Activated CD4-positive, alpha-beta T cell treated with anti-CD3 and anti-CD28 coated beads, Interleukin-2, amount 10 ng/mL, durations not matched to agents 24 days and 14 days (primary cell): ENCODE results near the gene NEURL2. TPM values are rescaled to one million over a fixed set of nuclear protein-coding genes. Genes with fewer than 3 reads are reported as not detected.
"Not testable (repeated sequence)": the region's sequence is repeated elsewhere in the genome, so short reads cannot be mapped to it uniquely, and the experiment has no call there.

Experiments
- DNase-seq: peaks from one replicate; pipeline ENCODE4 v3.0.0; 2022
- H3K27ac Mint-ChIP-seq: one replicate; pipeline ENCODE4 v1.8.0; 2022; ENCODE audit warnings: mild to moderate bottlenecking, mixed read lengths
- H3K27me3 Mint-ChIP-seq: one replicate; pipeline ENCODE4 v1.8.0; 2022; ENCODE audit warnings: mixed read lengths
- H3K36me3 Mint-ChIP-seq: one replicate; pipeline ENCODE4 v1.8.0; 2022; ENCODE audit warnings: low read depth, mild to moderate bottlenecking, mixed read lengths
- H3K4me1 Mint-ChIP-seq: one replicate; pipeline ENCODE4 v1.8.0; 2021; ENCODE audit warnings: mixed read lengths
- H3K4me3 Mint-ChIP-seq: one replicate; pipeline ENCODE4 v1.8.0; 2022; ENCODE audit warnings: mild to moderate bottlenecking, moderate library complexity, mixed read lengths
- H3K9me3 Mint-ChIP-seq: one replicate; pipeline ENCODE4 v1.8.0; 2021; ENCODE audit warnings: mixed read lengths
- intact Hi-C: fragments of 100-400 bp; cut with micrococcal nuclease; formaldehyde crosslinking; loops from one replicate; pipeline ENCODE4 v1.15.1; 2023
- total RNA-seq: library from RNA; stranded (reverse); gene quantifications from 2 replicates; pipeline ENCODE4 v1.2.3, GENCODE V29; 2022

Gene NEURL2, protein sequence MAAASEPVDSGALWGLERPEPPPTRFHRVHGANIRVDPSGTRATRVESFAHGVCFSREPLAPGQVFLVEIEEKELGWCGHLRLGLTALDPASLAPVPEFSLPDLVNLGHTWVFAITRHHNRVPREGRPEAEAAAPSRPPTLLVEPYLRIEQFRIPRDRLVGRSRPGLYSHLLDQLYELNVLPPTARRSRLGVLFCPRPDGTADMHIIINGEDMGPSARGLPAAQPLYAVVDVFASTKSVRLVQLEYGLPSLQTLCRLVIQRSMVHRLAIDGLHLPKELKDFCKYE
- 2.0 and 2.4 TPM in 2 replicates for total RNA-seq

DNA sequence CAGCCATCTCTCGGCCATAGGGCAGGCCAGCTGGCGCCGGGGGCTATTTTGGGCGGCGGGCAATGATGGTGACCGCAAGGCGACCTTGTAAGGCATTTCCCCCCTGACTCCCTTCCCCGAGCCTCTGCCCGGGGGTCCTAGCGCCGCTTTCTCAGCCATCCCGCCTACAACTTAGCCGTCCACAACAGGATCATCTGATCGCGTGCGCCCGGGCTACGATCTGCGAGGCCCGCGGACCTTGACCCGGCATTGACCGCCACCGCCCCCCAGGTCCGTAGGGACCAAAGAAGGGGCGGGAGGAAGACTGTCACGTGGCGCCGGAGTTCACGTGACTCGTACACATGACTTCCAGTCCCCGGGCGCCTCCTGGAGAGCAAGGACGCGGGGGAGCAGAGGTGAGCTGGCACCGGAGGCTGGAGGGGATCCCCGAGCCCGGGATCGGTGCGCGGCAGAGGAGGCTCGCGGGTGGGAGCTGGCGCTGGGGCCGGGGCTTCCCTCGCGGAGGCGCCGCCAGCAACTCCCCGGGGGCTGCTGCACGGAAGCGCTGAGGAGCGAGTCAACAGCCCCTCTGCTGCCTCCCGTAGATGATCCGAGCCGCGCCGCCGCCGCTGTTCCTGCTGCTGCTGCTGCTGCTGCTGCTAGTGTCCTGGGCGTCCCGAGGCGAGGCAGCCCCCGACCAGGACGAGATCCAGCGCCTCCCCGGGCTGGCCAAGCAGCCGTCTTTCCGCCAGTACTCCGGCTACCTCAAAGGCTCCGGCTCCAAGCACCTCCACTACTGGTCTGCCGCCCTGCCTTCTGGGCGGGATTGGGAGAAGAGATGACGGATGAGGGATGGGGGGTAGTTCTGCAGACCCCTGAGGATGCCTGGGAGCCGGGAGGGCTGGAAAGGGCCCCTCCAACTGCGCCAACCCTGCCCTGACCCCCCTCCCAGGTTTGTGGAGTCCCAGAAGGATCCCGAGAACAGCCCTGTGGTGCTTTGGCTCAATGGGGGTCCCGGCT, at the start of gene NEURL2, which contains the start of gene CTSA:
Gene NEURL2 (minus strand): TSS at position 224 of the 999 bp plus-strand sequence. CDS start 217 bp downstream, at position 7.
Gene CTSA (plus strand): TSS at position 351 of the 999 bp plus-strand sequence. CDS start 234 bp downstream, at position 585.
- peak; percentile 96 for DNase-seq
- Mint-ChIP-seq H3K27ac (peak within 1 kb of the TSS; percentile 92), H3K4me1 (peaks cover 17% of the 10 kb centered on the region), H3K27me3 (no peaks in the 10 kb centered on the region), H3K36me3 (peaks cover 5% of the 10 kb centered on the region), H3K4me3 (peak within 1 kb of the TSS; percentile 95), H3K9me3 (no peaks in the 10 kb centered on the region)
- intact Hi-C loops, result loop anchor here (1.0 to 2.0 kb wide), 4 partner anchors 10 to 44 kb away; partner anchors contain the start of genes ACOT8, PCIF1, ZSWIM1 and ZSWIM3

DNA sequence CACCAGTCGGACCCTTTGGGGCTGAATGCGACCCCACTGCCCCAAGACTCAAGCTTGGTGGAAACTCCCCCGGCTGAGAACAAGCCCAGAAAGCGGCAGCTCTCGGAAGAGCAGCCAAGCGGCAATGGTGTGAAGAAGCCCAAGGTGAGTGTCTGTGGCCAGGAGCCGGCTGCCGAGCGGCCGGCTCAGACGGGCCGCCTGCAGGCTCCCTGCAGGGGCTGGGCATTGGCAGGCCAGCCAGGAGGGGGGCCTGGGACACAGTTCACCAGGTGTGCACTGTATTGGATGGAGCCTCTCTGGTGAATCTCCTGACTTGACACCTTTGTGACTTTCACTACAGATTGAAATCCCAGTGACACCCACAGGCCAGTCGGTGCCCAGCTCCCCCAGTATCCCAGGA, 49.5 kb upstream of the NEURL2 start:
- Mint-ChIP-seq H3K4me1 (peaks cover 20% of the 10 kb centered on the region), H3K27ac (no peak overlapping the region), H3K4me3 (no peak overlapping the region), H3K9me3 (no peaks in the 10 kb centered on the region), H3K27me3 (no peaks in the 10 kb centered on the region), H3K36me3 (peaks cover 52% of the 10 kb centered on the region)
- DNase-seq, result no peak
- intact Hi-C loops, result no loop called here

DNA sequence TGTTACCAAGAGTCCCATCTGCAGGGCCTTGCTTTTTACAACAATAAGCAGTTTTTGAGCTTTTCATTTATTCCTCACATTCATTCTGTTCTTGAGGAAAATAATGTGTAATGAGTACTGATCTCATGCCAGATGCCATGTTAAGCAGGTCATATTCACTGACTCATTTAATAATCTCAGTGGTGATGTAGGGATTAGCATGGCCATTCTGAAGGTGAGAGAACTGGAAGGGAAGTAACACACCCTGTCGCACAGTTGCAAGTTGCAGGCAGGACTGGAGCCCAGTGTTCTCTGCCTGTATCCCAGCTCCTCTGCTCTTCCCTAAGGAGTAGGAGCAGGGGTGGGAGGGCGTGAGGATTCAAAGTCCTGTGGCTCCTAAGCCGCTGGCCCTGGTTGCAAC, 49.0 kb upstream of the NEURL2 start:
- Mint-ChIP-seq H3K4me1 (peaks cover 22% of the 10 kb centered on the region), H3K36me3 (peaks cover 50% of the 10 kb centered on the region), H3K27me3 (no peaks in the 10 kb centered on the region), H3K4me3 (no peak overlapping the region), H3K9me3 (no peaks in the 10 kb centered on the region), H3K27ac (no peak overlapping the region)
- intact Hi-C loops, result no loop called here
- no peak for DNase-seq

DNA sequence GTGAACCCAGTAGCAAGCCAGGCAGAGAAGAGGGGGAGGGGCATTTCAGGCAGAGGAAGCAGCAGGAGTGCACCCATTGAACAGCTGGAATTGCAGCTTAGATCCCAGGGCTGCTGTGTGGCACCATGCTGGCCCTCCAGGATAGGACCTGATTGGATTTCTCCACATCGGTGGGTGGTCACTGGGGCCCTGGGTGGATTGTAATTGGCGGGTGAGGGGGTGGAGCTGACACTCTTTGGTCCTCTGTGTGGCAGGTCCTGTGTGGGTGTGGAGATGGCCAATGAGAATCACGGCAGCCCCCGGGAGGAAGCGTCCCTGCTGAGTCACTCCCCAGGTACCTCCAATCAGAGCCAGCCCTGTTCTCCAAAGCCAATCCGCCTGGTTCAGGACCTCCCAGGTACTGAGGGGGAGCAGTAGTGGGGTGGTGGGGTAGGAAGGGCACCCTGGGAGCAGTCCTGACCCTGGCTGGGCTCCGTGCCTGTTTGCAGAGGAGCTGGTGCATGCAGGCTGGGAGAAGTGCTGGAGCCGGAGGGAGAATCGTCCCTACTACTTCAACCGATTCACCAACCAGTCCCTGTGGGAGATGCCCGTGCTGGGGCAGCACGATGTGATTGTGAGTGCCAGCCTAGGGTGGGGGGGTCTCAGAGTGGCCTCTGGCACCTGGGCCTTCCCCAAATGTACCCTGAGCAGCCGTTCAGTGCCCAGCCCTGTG, 47.9 kb upstream of the NEURL2 start:
- no peak for DNase-seq
- intact Hi-C loops, result no loop called here

DNA sequence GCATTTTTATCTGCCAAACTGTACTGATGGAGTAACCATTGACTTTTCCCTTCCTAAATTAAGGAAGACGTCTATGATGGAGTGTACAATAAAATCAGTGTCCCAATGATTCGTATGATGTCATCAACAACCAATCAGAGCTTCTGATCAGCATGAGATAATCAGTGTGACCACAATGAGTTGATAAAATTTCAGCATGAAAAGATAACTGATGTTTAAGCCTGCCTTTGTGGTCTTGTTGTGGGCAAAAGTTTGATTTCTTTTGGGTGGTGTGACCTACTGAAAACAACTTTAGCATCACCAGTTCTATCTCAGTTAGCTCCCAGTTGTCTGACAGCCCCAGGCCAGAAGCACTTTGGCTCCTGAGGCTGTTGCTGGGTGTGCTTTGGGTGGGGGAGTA, 46.8 kb upstream of the NEURL2 start:
- intact Hi-C loops, result no loop called here
- H3K9me3 Mint-ChIP-seq, result no peaks in the 10 kb centered on the region
- H3K27ac Mint-ChIP-seq, result peak overlapping the region; percentile 64
- H3K4me3 Mint-ChIP-seq, result peak overlapping the region; percentile 57
- H3K36me3 Mint-ChIP-seq, result peaks cover 32% of the 10 kb centered on the region
- no peaks in the 10 kb centered on the region for H3K27me3 Mint-ChIP-seq
- peaks cover 21% of the 10 kb centered on the region for H3K4me1 Mint-ChIP-seq
- no peak for DNase-seq

More for the DNA sequence above, 47.9 kb upstream of the NEURL2 start:
- Mint-ChIP-seq H3K9me3 (no peaks in the 10 kb centered on the region), H3K27ac (peak overlapping the region; percentile 49), H3K4me3 (no peak overlapping the region), H3K36me3 (peaks cover 38% of the 10 kb centered on the region), H3K27me3 (no peaks in the 10 kb centered on the region), H3K4me1 (peaks cover 19% of the 10 kb centered on the region)

DNA sequence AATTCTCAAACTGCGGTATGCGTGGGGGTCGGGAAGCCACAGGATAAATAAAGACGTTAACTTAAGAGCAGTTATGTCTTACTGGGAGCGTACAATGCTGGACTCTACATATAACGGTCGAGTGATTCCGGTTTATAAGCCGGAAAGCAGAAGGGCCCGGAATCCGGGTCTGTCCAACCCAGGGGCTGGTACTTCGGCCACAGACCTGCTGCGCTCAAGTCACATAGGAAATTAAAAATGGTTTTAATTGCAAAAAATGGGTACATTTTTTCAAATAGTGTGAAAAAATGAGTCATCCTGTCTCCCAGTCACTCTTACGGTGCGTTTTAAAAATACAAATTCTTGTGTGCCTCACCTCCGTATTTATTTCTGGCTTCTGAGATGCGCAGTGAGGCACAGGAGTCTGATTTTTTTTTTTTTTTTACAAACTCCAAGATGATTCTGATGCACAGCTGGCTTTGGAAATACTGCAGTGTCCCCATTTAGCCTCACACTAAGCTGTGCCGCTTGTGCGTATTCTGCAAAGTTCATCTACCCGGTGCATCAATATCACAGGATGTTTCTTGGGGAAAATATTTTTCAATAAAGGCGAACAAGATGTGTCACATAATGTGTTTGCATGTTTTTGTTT, 44.5 kb upstream of the NEURL2 start:
- Mint-ChIP-seq H3K4me3 (peak overlapping the region; percentile 99), H3K36me3 (peaks cover 28% of the 10 kb centered on the region), H3K9me3 (no peaks in the 10 kb centered on the region), H3K4me1 (peaks cover 21% of the 10 kb centered on the region), H3K27me3 (no peaks in the 10 kb centered on the region), H3K27ac (peak overlapping the region; percentile 88)
- intact Hi-C loops, result loop anchor here (1.0 to 2.0 kb wide), 7 partner anchors 24 to 154 kb away; partner anchors contain the start of genes ACOT8, CTSA, NCOA5 and NEURL2
- DNase-seq, result no peak

DNA sequence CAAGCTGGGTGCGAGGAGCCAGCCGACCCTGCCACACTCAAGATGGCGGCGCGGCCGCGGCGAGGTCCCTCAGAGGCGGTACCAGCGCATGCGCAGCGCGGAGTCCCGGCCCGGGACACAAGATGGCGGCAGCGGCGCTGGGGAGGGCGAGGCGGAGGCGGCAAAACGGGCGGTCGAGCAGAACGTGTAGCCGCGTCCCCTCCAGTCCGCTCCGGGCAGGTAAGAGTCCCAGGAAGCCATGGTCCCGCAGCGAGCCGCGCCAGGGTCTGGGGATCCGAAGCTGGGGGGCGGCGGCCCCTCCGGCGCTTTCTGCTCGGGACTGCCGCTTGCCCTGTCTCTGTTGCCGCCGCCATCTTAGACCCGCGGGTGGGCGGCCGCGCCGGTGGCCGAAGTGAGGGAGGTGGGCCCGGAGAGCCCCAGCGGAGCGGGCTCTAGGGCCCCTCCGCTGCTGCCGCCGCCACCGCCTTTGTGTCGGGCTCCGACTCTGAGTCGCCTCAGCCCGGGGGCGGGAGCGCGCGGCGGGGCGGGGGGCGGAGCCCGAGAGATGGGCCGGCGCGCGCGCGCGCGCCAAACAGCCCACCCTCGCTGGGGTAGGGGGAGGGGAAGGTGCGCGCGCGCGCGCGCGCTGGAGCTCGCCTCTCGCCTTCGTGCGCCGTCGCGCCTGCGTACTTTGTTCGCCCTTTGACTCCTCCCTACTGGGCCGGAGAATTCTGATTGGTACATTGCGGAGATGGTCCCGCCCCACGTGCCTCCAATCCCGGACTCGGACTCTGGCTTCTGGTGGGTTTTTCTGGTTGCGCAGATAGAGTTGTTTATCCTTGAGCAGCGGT, 43.8 kb upstream of the NEURL2 start, which contains the start of gene PCIF1:
Gene PCIF1 (plus strand): TSS at position 98 of the 830 bp plus-strand sequence. CDS start 4,317 bp downstream, outside the sequence.
- Mint-ChIP-seq H3K4me3 (peak within 1 kb of the TSS; percentile 99), H3K4me1 (peaks cover 21% of the 10 kb centered on the region), H3K36me3 (peaks cover 24% of the 10 kb centered on the region), H3K27ac (peak within 1 kb of the TSS; percentile 99), H3K27me3 (no peaks in the 10 kb centered on the region), H3K9me3 (no peaks in the 10 kb centered on the region)
- intact Hi-C loops, result loop anchor here (1.0 to 5.0 kb wide), 8 partner anchors 24 to 154 kb away; partner anchors contain the start of genes ACOT8, CTSA, NCOA5 and NEURL2
- peak; percentile 99 for DNase-seq

DNA sequence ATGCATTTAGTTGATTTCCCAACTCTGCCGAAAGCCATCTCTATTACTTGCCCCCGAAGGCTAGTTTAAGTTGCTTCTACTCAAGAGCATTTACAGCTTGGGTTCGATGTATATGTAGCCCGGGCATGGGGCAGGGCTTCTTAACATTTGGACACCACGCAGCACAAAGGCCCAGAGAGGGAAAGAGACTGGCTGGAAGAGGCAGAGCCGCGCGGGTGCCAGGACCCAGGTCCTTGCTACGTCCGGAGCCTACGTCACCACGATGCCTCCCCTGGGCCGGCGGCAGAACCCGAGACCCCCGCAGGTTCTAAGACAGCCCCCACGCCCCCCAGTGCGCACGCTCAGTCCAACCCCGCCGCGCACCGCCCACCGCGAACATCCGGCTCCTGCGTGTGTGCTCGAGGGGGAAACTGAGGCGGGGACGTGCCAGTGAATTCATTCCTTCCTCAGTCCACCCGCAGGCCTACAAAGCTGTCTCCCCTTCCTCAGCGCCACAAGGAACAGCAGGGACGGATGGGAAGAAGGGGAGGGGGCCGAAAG, 43.1 kb upstream of the NEURL2 start:
- Mint-ChIP-seq H3K36me3 (peaks cover 17% of the 10 kb centered on the region), H3K4me1 (peaks cover 21% of the 10 kb centered on the region), H3K27me3 (no peaks in the 10 kb centered on the region), H3K9me3 (no peaks in the 10 kb centered on the region), H3K4me3 (peak overlapping the region; percentile 99), H3K27ac (peak overlapping the region; percentile 99)
- intact Hi-C loops, result loop anchor here (2.0 to 5.0 kb wide), 3 partner anchors 43 to 122 kb away; partner anchors contain the start of genes CTSA, NEURL2, UBE2C and ZSWIM1
- DNase-seq, result no peak

DNA sequence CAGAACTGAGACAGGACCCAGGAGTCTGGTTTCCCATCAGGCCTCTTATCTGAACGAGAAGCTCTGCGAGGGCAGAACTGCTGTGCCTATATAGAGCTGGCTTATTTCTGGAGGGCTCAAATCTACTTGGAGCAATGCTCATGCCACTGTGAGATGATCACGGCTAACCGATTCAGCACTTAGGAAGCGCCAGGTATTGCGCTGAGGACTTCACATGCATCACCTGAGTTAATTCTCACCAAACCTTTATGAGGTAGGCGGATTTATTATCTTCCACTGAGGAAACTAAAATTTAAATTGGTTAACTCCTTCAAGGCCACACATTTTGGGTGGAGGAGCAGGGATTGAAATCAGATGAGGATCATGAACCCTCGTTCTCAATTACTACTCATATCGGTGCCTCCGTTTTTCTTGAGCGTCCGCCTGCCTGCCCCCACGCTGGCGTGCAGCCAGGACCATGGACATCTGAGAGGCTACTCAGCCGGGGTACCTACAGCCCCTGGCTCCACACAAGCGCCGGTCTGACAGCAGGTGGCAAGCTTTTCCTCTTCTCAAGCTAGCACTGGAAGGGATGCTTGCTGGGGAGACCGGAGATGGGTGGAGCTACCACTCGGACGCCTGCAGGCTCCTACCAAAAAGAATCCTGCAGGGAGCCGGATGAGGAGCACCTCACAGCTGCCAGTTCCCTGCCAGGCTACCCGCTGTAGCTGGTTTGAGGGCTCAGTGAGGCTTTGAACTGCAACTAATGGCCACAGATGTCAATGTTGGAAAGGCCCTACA, 42.4 kb upstream of the NEURL2 start:
- peak; percentile 89 for DNase-seq
- H3K4me3 Mint-ChIP-seq, result peak overlapping the region; percentile 99
- H3K4me1 Mint-ChIP-seq, result peaks cover 20% of the 10 kb centered on the region
- intact Hi-C loops, result loop anchor here (2.0 to 5.0 kb wide), 3 partner anchors 43 to 121 kb away; partner anchors contain the start of genes CTSA, NEURL2, UBE2C and ZSWIM1
- H3K27me3 Mint-ChIP-seq, result no peaks in the 10 kb centered on the region
- H3K36me3 Mint-ChIP-seq, result peaks cover 12% of the 10 kb centered on the region
- H3K27ac Mint-ChIP-seq, result peak overlapping the region; percentile 99
- no peaks in the 10 kb centered on the region for H3K9me3 Mint-ChIP-seq

DNA sequence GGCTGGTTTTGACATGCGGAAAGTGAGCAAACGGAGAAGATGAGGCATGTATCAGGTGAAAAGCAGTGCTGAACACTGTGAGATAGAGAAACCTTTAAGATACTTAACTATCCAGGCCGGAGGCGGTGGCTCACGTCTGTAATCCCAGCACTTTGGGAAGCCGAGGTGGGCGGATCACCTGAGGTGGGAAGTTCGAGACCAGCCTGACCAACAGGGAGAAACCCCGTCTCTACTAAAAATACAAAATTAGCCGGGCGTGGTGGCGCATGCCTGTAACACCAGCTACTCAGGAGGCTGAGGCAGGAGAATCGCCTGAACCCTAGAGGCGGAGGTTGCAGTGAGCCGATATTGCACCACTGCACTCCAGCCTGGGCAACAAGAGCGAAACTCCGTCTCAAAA, 40.7 kb upstream of the NEURL2 start:
- intact Hi-C loops, result loop anchor here (5.0 kb wide), 1 partner anchor 119 kb away; the partner anchor contains the start of gene UBE2C
- H3K27me3 Mint-ChIP-seq, H3K27ac Mint-ChIP-seq, H3K4me3 Mint-ChIP-seq, H3K4me1 Mint-ChIP-seq, DNase-seq, H3K9me3 Mint-ChIP-seq, H3K36me3 Mint-ChIP-seq: not testable (repeated sequence)
